Glutamatergic neuron (in vitro differentiated cells): Measurements from ENCODE around the gene GPR26. TPM values are rescaled to one million over a fixed set of nuclear protein-coding genes. Genes with fewer than 3 reads are reported as not detected.

Experiments
- DNase-seq: peaks from one replicate; pipeline ENCODE4 v3.0.0; 2022
- H3K27ac Mint-ChIP-seq: one replicate; pipeline ENCODE4 v1.8.0; 2020; ENCODE audit warnings: mild to moderate bottlenecking, mixed read lengths, inconsistent platforms; ENCODE audit not compliant: unreplicated experiment
- H3K27me3 Mint-ChIP-seq: one replicate; pipeline ENCODE4 v1.8.0; 2020; ENCODE audit warnings: mild to moderate bottlenecking, moderate library complexity, mixed read lengths, inconsistent platforms; ENCODE audit not compliant: unreplicated experiment
- H3K36me3 Mint-ChIP-seq: one replicate; pipeline ENCODE4 v1.8.0; 2020; ENCODE audit warnings: mild to moderate bottlenecking, mixed read lengths, inconsistent platforms; ENCODE audit not compliant: unreplicated experiment
- H3K4me1 Mint-ChIP-seq: one replicate; pipeline ENCODE4 v1.8.0; 2020; ENCODE audit warnings: mild to moderate bottlenecking, low read depth, mixed read lengths, inconsistent platforms; ENCODE audit not compliant: unreplicated experiment
- H3K4me3 Mint-ChIP-seq: one replicate; pipeline ENCODE4 v1.8.0; 2020; ENCODE audit warnings: mild to moderate bottlenecking, mixed read lengths, inconsistent platforms; ENCODE audit not compliant: unreplicated experiment
- H3K9me3 Mint-ChIP-seq: one replicate; pipeline ENCODE4 v1.8.0; 2020; ENCODE audit warnings: mild to moderate bottlenecking, moderate library complexity, mixed read lengths, inconsistent platforms; ENCODE audit not compliant: unreplicated experiment
- total RNA-seq: library from RNA; stranded (reverse); fragmentation: NEBNext Ultra II Directional; extraction: Animal tissue kit (Norgen Biotek cat#: 25700); gene quantifications from one replicate; pipeline ENCODE4 v1.2.1, GENCODE V29; 2021; ENCODE audit not compliant: unreplicated experiment
- TF ChIP-seq, protein P1 (sequence below): fragments of 200-600 bp; sonication (generic); IDR thresholded peaks from one replicate; pipeline ENCODE4 v1.5.0; 2021; ENCODE audit not compliant: partially characterized antibody, unreplicated experiment

GPR26 gene
- total RNA-seq, 1 donor from 2014 or later: 0.10 TPM

DNA sequence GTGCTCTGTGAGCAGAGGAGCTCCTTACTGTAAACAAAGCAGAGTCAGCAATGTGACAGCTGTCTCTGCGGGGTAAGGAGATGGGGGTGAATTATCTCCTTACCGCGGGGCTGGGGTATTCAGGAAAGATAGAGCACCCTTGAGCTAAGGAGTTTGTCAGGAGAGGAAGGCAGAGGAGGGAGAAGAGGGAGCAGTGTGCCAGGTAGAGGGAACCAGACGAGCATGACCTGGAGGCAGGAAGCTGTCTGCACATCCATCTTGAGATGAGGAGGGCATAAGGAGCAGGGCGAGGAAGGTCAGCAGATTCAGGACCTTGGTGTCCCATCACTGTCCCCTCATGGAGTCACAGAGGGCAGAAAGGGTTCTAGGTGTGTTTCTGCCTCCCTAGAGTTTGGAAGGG lies 32.5 kb upstream of the GPR26 start:
- H3K9me3 Mint-ChIP-seq: peaks cover 2% of the 10 kb centered on the region
- peaks cover 9% of the 10 kb centered on the region for H3K27me3 Mint-ChIP-seq
- DNase-seq: no peak
- H3K36me3 Mint-ChIP-seq: no peaks in the 10 kb centered on the region
- H3K4me3 Mint-ChIP-seq: no peak overlapping the region
- TF ChIP-seq, protein P1, sequence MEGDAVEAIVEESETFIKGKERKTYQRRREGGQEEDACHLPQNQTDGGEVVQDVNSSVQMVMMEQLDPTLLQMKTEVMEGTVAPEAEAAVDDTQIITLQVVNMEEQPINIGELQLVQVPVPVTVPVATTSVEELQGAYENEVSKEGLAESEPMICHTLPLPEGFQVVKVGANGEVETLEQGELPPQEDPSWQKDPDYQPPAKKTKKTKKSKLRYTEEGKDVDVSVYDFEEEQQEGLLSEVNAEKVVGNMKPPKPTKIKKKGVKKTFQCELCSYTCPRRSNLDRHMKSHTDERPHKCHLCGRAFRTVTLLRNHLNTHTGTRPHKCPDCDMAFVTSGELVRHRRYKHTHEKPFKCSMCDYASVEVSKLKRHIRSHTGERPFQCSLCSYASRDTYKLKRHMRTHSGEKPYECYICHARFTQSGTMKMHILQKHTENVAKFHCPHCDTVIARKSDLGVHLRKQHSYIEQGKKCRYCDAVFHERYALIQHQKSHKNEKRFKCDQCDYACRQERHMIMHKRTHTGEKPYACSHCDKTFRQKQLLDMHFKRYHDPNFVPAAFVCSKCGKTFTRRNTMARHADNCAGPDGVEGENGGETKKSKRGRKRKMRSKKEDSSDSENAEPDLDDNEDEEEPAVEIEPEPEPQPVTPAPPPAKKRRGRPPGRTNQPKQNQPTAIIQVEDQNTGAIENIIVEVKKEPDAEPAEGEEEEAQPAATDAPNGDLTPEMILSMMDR: no peak
- no peaks in the 10 kb centered on the region for H3K4me1 Mint-ChIP-seq
- H3K27ac Mint-ChIP-seq: no peak overlapping the region

DNA sequence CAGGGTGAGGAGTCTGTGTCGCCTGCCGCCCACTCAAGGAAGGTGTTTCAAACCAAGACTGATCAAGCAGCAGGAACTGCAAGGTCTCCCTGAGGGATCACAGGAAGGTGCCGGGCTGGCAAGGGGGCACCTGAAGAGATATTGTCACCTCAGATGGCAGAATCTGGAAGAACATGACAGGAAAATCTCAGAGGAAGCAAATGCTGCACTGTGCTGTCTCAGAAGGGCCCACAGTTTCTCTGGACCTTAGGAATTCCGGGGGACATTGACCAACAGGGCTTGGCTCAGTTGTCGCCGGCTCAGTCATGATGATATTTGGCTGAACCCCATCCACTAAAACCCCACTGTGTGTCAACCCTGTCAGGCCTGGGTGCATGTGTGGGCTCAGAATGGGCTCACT lies 31.9 kb upstream of the GPR26 start:
- peaks cover 9% of the 10 kb centered on the region for H3K27me3 Mint-ChIP-seq
- no peak overlapping the region for H3K27ac Mint-ChIP-seq
- H3K36me3 Mint-ChIP-seq: no peaks in the 10 kb centered on the region
- peaks cover 2% of the 10 kb centered on the region for H3K9me3 Mint-ChIP-seq
- H3K4me1 Mint-ChIP-seq: peaks cover 2% of the 10 kb centered on the region
- TF ChIP-seq, protein P1: no peak
- H3K4me3 Mint-ChIP-seq: no peak overlapping the region
- DNase-seq: no peak

DNA sequence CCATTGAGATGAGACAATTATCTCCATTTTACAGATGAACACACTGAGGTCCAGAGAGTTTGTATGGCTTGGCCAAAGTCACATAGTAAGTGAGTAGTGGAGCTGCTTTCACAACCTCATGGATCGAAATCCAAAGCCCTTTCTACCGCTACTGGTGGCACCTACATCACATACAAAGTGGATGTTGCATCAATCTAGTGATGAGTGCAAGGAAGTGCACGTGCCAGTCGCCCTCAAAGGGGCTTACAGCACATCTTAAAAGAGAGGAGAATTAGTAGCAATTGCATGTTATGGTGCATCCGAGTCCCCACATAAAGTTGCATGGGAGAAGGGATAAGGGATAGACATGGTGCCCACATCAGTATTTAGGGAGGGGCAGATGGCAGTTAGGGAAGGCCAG lies 31.0 kb upstream of the GPR26 start:
- Mint-ChIP-seq H3K27ac (no peak overlapping the region), H3K4me3 (no peak overlapping the region), H3K36me3 (no peaks in the 10 kb centered on the region), H3K27me3 (peaks cover 9% of the 10 kb centered on the region), H3K9me3 (peaks cover 2% of the 10 kb centered on the region), H3K4me1 (peaks cover 2% of the 10 kb centered on the region)
- no peak for DNase-seq
- TF ChIP-seq, protein P1: no peak

DNA sequence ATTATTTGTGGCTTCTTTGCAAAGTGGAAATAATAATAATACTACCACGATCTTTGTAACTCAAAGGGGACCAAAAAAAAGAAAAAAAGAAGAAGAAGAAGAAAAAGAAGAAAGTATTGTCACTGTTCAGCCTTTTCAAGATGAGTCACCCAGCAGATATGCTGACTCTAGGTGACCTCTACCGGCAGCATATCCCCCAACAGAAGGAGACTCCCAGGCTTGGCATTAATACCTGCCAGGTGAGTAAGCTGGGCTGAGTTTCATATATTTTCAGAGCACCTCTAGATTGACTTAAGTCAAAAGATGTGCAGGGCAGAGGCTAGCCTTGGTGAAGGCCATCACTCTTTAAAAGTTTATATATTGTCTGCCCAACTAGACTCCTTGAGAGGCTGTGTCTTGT lies 30.4 kb upstream of the GPR26 start:
- no peaks in the 10 kb centered on the region for H3K36me3 Mint-ChIP-seq

DNA sequence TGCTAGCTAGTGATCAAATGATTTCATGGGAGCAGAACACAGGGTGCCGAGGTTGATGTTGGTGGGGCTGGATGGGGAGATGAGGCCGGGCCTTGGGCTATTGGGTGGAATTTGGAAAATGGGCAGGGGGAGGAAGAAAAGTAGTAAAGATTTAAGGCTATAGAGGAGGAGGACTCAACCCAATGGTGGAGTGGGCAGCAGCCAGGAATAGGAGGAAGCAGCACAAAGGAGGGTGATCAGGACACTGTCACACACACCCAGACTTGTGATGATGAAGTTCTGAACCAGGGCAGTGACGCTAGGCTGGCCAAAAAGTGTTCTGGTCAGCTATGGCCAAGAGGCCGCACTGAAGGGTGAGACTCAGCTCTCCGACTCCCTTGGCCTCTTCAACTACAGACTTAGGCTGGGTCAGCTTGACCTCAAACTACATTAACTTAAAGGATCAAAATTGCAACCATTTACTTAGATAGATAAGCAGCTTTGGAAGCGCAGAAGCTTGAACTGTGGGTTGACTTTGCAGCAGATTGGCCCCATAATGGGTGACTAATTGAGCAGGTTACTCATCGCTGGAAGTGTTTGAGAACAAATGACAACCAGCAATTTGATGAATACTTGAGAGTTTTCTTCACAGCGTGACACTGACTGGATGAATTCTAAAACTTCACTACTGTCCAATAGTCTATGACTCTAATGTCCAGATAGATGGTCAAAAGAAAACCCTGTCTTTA lies 29.4 kb upstream of the GPR26 start:
- no peak for DNase-seq
- Mint-ChIP-seq H3K9me3 (peaks cover 2% of the 10 kb centered on the region), H3K4me3 (no peak overlapping the region), H3K4me1 (peaks cover 2% of the 10 kb centered on the region), H3K27me3 (peaks cover 10% of the 10 kb centered on the region), H3K27ac (no peak overlapping the region), H3K36me3 (no peaks in the 10 kb centered on the region)
- TF ChIP-seq, protein P1: no peak

More for the DNA sequence above, 30.4 kb upstream of the GPR26 start:
- TF ChIP-seq, protein P1: no peak
- peaks cover 10% of the 10 kb centered on the region for H3K27me3 Mint-ChIP-seq
- H3K4me3 Mint-ChIP-seq: no peak overlapping the region
- H3K27ac Mint-ChIP-seq: no peak overlapping the region
- no peak for DNase-seq
- H3K4me1 Mint-ChIP-seq: peaks cover 2% of the 10 kb centered on the region
- H3K9me3 Mint-ChIP-seq: peaks cover 2% of the 10 kb centered on the region
